GM19328 (cell line): ENCODE data around the gene HIVEP2.

Experiments
- ATAC-seq: cut with Tn5 transposase; IDR thresholded peaks from one replicate; pipeline ENCODE4 v1.9.1; 2021; ENCODE audit warnings: mild to moderate bottlenecking, moderate library complexity; ENCODE audit not compliant: unreplicated experiment

The HIVEP2 gene

DNA sequence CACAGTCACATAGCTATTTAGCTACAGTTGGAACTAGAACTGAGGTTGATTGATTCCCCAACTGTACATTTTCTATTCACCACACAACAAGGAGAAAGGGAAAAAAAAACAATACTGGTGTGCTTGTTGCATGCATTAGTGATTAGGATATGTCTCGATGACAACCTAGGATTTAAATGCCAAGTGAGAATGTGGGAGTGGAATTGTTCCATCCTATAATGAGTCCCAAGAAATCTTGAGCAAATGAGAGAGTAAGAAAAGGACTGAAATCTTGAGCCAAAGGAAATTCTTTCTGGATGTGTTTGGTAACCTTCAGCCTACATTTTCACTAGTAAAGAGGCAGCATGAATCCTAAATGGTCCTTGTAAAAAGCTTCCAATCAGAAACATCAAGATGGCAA is 232.7 kb downstream of the HIVEP2 start:
- no peak for ATAC-seq

DNA sequence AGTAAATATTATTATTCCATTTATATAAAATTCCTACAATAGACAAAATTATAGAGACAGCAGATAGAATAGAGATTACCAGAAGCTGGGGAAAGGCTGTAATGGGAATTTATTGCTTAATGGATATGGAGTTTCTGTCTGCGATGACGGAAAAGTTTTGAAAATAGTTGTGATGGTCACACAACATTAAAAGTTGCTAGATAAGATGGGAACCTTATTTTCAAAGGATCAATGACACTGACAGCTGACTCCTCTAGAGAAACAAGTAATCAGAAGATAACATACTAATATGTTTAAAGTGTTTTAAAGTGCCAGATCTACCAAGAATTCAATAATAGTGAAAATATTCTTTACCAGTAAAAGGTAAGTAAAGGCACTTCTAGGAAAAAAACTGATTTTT is 236.3 kb downstream of the HIVEP2 start:
- ATAC-seq = no peak

DNA sequence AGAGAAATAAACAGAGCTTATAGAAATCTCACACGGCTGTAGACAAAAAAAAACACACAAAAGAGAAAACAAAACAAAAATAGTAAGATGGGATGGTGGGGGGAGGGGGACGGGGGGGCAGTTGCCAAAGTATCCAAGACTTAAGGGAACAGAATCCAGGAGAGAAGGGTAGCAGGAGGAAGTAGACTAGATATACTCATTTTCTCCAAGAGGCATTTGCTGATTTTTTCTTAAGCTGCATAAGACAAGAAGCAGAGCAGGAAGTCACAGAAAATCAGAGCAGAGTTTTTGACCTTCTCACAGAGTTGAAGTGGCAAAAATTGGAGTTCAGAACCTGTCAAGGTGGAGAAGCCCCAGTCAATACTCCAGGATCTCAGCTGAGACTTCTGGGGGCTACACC is 237.7 kb downstream of the HIVEP2 start:
- no peak for ATAC-seq

DNA sequence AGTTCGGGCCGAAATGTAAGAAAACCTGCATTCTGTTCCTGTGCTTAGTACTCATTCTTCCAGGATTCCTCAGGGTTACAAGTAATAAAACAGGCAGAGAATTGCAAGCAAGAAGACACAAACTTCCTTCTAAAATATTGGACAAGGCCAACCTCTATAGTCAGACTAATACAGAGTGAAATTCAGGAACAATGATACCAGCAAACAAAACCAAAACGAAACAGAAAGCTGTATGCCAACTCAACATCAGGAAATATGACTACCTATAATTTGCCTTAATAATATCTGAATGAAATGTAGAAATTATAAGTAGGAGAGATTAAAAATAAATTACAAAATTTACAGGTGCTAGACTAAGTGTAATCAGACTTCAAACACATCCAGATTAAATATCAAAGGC is 238.8 kb downstream of the HIVEP2 start:
- ATAC-seq = no peak

DNA sequence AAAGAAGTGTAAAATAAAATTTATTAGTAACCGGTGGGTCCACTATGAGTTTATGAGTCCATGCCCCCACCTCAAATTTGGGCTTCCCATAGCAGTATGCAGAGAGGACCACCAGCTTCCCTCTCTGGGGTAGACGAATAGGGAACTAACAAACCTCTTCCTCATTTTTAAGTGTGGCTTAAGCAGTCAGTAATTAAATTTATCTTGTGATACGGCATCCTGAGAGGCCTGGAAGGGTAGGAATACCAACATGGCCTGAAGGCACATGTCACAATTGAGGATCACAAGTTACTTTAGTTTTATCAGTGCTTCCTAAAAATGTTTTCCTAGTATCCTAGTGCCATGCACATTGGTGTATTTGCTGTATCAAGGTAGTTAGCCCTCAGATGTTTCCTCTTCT is 239.9 kb downstream of the HIVEP2 start:
- ATAC-seq = no peak

DNA sequence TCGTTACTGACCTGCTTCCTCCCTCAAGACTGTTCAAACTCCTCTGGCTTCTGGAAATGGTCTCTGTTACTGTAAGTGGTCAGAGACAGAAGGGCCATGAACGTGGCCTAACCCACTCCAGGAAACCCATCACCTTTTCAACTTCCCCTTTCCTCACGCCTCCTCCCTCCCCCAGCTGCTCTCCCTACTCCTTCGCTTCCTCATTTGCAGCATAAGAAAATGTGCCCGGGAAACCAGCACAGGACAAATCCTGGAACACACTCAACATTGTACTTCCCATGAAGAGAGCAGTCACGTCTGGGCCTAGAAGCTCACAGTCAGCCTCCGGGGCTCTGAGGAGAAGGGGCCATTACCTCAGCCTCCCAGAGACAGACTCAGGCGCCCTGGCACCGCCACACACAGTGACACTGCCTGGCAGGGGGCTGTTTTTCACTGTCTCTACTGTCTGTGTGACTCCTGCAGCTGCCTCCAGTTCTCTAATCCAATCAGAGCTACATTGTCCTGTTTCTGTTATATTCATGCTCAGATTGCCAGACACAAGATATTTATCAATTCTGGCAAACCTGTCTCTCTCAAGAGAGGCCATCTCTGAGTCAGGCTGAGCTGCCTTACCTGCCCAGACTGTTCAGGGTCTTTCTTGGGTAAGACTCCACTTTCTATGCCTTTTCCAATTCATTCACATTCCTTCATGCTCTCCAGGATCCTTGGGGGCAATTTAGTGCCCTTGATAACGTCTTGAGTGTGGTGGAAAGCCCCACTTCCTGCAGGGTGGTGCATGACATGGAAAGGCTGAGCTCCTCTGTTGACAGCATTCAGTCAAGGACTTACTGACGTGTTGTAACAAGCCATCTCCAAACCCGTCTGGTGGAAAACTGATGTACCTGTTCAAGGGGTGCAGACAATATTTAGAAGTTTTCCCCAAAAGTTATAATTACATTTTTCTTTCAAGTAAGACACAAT is 242.2 kb downstream of the HIVEP2 start:
- ATAC-seq = no peak
